Tibial artery (tissue), 4 donors: Measurements from ENCODE around the gene LRP11.
"Not testable (repeated sequence)": the region's sequence is repeated elsewhere in the genome, so short reads cannot be mapped to it uniquely, and the experiment has no call there.

Source experiments
- DNase-seq, 2 donors: peaks; one replicate each; pipeline ENCODE4 v3.0.0-alpha.2; 2019
- H3K27ac ChIP-seq, 2 donors: fragments of 200-600 bp; sonication (generic) in 1 of 2; 1 replicate in 1 of 2; 2 replicates in 1 of 2; pipeline ENCODE4 v1.5.1; 2018 to 2019; ENCODE audit warnings: mild to moderate bottlenecking in 1 of 2
- H3K27me3 ChIP-seq, 2 donors: fragments of 200-600 bp; sonication (generic) in 1 of 2; one replicate each; pipeline versions ENCODE4 v1.5.1 to v1.6.0; 2016 to 2019
- H3K36me3 ChIP-seq, 3 donors: fragments of 200-600 bp; sonication (generic) in 2 of 3; one replicate each; pipeline ENCODE4 v1.5.1; 2016 to 2019; ENCODE audit warnings: mild to moderate bottlenecking in 2 of 3
- H3K4me1 ChIP-seq, 4 donors: fragments of 200-600 bp; sonication (generic) in 2 of 4; 1 replicate in 3 of 4; 2 replicates in 1 of 4; pipeline ENCODE4 v1.5.1; 2016 to 2019
- H3K4me3 ChIP-seq, 2 donors: fragments of 200-600 bp; sonication (generic) in 1 of 2; 1 replicate in 1 of 2; 2 replicates in 1 of 2; pipeline ENCODE4 v1.5.1; 2018 to 2019; ENCODE audit warnings: mild to moderate bottlenecking in 2 of 2
- H3K9me3 ChIP-seq, 3 donors: fragments of 200-600 bp; sonication (generic) in 1 of 3; one replicate each; pipeline ENCODE4 v1.5.1; 2016 to 2019
- intact Hi-C: fragments of 100-400 bp; cut with DNase I; formaldehyde crosslinking; loops from one replicate; pipeline ENCODE4 v1.15.0; 2023; ENCODE audit warnings: low total_unique reads
- TF ChIP-seq, protein P1 (sequence below), 2 experiments: fragments of 200-600 bp in 1 of 2; fragments of 450-650 bp in 1 of 2; IDR thresholded peaks; one replicate each; pipeline ENCODE4 v1.5.1; 2017 to 2019; ENCODE audit warnings: antibody characterized with exemption in 2 of 2, mild to moderate bottlenecking in 1 of 2, moderate library complexity in 1 of 2

Gene LRP11

DNA sequence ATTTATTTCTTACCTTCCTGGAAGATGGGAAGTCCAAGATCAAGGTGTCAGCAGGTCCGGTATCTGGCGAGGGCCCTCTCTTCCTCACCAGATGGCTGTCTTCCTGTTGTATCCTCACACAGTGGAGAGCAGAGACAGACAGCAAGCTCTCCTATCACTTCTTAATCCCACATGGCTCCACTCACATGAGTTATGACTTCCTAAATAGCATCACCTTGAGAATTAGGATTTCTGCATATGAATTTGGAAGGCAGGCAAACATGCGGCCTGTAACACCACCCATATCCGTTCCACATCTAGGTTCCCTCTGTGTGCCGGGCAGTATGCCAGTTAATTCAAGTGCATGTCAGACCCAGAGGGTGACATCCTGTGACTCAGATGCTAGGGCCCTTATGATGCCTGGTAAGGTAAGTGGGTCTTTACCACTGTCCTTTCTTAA lies 31.7 kb upstream of the LRP11 start:
- H3K36me3 ChIP-seq, result no peaks in the 10 kb centered on the region
- intact Hi-C loops, result no loop called here
- peaks cover 0 to 35% (median 33%) of the 10 kb centered on the region in 4 donors for H3K4me1 ChIP-seq
- H3K4me3 ChIP-seq, result no peak overlapping the region
- H3K9me3 ChIP-seq, result no peaks in the 10 kb centered on the region
- H3K27ac ChIP-seq, result peak overlapping the region; percentile 74 to 76
- DNase-seq, result peak; percentile 63 to 67
- TF ChIP-seq, protein P1, sequence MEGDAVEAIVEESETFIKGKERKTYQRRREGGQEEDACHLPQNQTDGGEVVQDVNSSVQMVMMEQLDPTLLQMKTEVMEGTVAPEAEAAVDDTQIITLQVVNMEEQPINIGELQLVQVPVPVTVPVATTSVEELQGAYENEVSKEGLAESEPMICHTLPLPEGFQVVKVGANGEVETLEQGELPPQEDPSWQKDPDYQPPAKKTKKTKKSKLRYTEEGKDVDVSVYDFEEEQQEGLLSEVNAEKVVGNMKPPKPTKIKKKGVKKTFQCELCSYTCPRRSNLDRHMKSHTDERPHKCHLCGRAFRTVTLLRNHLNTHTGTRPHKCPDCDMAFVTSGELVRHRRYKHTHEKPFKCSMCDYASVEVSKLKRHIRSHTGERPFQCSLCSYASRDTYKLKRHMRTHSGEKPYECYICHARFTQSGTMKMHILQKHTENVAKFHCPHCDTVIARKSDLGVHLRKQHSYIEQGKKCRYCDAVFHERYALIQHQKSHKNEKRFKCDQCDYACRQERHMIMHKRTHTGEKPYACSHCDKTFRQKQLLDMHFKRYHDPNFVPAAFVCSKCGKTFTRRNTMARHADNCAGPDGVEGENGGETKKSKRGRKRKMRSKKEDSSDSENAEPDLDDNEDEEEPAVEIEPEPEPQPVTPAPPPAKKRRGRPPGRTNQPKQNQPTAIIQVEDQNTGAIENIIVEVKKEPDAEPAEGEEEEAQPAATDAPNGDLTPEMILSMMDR (IDR thresholded peaks at IDR 0.05), result no peak
- H3K27me3 ChIP-seq, result no peaks in the 10 kb centered on the region

DNA sequence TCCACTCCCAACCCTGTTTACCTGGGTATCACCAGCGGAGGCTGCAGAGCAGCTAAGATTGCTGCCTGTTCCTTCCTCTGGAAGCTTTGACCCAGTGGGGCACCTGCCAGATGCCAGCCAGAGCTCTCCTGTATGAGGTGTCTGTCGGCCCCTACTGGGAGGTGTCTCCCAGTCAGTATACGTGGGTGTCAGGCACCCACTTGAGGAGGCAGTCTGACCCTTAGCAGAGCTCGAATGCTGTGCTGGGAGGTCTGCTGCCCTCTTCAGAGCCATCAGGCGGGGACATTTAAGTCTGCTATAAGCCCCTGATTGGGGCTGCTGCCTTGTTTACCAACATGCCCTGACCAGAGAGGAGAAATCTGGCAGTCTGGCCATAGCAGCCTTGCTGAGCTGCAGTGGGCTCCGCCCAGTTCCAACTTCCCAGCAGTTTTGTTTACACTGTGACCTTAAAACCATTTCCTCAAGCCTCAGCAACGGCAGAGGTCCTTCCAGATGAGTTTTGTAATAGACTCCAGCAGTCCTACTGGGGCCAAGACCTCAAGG lies 31.0 kb upstream of the LRP11 start:
- intact Hi-C loops, result no loop called here
- H3K4me3 ChIP-seq, result no peak overlapping the region
- peaks cover 0 to 37% (median 36%) of the 10 kb centered on the region in 4 donors for H3K4me1 ChIP-seq
- no peaks in the 10 kb centered on the region for H3K9me3 ChIP-seq
- H3K27me3 ChIP-seq, result no peaks in the 10 kb centered on the region
- H3K36me3 ChIP-seq, result no peaks in the 10 kb centered on the region
- TF ChIP-seq, protein P1 (IDR thresholded peaks at IDR 0.05), result no peak
- peak overlapping the region; percentile 74 to 76 for H3K27ac ChIP-seq
- DNase-seq, result peak; percentile 82 to 84

DNA sequence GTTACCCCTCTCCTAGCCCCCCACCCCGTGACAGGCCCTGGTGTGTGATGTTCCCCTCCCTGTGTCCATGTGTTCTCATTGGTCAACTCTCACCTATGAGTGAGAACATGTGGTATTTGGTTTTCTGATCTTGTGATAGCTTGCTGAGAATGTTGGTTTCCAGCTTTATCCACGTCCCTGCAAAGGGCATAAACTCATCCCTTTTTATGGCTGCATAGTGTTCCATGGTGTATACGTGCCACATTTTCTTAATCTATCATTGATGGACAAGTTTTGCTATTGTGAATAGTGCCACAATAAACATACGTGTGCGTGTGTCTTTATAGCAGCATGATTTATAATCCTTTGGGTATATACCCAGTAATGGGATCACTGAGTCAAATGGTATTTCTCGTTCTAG lies 27.7 kb upstream of the LRP11 start:
- DNase-seq, H3K27me3 ChIP-seq, H3K9me3 ChIP-seq, H3K36me3 ChIP-seq, H3K4me3 ChIP-seq, intact Hi-C loops, H3K27ac ChIP-seq: not testable (repeated sequence)
- H3K4me1 ChIP-seq, result peaks cover 0 to 27% (median 24%) of the 10 kb centered on the region in 4 donors

DNA sequence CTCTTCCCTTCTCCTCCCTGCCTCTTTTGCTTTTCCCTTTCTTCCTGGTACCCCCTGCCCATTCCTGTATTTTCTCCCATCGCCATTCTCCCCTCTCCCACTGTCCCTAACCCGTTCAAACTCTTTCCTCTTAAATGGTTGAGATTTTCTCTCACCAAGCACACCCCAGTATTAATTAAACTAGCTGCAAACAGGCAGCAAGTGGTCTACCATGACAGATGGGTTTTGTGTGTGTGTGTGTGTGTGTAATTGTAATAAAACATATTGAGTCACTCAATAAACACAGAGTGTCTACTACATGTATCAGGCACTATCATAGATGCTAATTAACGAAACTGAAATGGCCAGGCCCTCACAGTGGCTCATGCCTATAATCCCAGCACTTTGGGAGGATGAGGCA lies 27.1 kb upstream of the LRP11 start:
- TF ChIP-seq, protein P1 (IDR thresholded peaks at IDR 0.05), result no peak
- no peaks in the 10 kb centered on the region for H3K36me3 ChIP-seq
- H3K4me3 ChIP-seq, result no peak overlapping the region
- H3K4me1 ChIP-seq, result peaks cover 0 to 21% (median 17%) of the 10 kb centered on the region in 4 donors
- H3K9me3 ChIP-seq, result no peaks in the 10 kb centered on the region
- intact Hi-C loops, result no loop called here
- DNase-seq, result no peak
- peak overlapping the region in 1 of 2 donors; percentile 38 for H3K27ac ChIP-seq
- no peaks in the 10 kb centered on the region for H3K27me3 ChIP-seq

DNA sequence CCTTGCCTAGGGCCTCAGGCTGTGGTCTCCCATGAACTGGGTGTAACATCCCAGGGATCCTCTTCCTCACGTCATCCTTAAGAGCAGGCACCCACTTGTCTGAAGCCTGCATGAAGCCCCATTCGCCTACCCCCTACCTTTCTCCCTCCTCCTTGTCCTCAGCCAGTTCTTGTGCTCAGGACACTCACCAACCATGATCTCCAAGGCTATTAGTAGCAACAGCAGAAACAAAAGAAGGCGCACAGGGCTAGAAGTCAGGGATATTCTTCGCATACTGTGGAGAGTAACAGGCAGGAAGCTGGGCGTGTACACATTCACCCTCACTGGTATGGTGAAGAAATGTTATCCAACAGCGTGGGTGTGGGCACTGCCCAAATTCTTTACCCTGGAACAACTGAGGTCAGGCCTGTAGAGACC lies 26.5 kb upstream of the LRP11 start:
- H3K27me3 ChIP-seq, result no peaks in the 10 kb centered on the region
- H3K4me1 ChIP-seq, result peaks cover 0 to 15% (median 11%) of the 10 kb centered on the region in 4 donors
- no peaks in the 10 kb centered on the region for H3K36me3 ChIP-seq
- peak overlapping the region; percentile 21 to 38 for H3K27ac ChIP-seq
- no peak for DNase-seq
- TF ChIP-seq, protein P1 (IDR thresholded peaks at IDR 0.05), result no peak
- intact Hi-C loops, result no loop called here
- H3K9me3 ChIP-seq, result no peaks in the 10 kb centered on the region
- H3K4me3 ChIP-seq, result no peak overlapping the region

DNA sequence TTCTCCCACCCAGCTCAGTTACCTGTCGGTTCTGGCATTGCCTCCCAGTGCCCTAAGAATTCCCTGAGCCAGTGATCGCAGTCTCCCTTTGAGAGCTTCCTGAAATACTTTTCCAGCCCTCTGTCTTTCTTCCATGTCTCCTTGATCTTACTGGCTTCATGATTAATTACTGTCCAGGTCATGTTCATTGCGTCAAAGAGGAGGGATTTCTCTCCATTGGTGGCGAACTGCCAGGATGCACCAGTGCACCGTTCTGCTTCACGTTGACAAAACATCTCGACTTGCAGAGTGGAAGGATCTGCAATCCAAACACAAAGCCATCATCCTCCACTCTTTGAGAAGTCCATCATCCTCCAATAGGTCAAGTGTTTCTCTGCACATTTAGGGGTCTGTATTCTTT lies 25.2 kb upstream of the LRP11 start:
- no peak for DNase-seq

More for the DNA sequence above, 25.2 kb upstream of the LRP11 start:
- Histone ChIP-seq H3K36me3 (no peaks in the 10 kb centered on the region), H3K4me3 (no peak overlapping the region), H3K9me3 (no peaks in the 10 kb centered on the region), H3K27ac (no peak overlapping the region), H3K27me3 (no peaks in the 10 kb centered on the region), H3K4me1 (peaks cover 0 to 5% (median 3%) of the 10 kb centered on the region in 4 donors)
- TF ChIP-seq, protein P1 (IDR thresholded peaks at IDR 0.05), result no peak
- intact Hi-C loops, result no loop called here
